Stimulated activated CD8-positive, alpha-beta memory T cell treated with anti-CD3 and anti-CD28 coated beads, Interleukin-12 subunit alpha, Interleukin-12 subunit beta, amount 100 ng/mL, for 1 hour (primary cell): ENCODE data around the gene SIDT1.

Experiments used
- DNase-seq: peaks from one replicate; pipeline ENCODE4 v3.0.0-alpha.2; 2020; ENCODE audit warnings: low read depth

SIDT1 gene

GRCh38 chr3:113546414-113546893, 14.1 kb downstream of the SIDT1 start:
- DNase-seq: no peak

DNA sequence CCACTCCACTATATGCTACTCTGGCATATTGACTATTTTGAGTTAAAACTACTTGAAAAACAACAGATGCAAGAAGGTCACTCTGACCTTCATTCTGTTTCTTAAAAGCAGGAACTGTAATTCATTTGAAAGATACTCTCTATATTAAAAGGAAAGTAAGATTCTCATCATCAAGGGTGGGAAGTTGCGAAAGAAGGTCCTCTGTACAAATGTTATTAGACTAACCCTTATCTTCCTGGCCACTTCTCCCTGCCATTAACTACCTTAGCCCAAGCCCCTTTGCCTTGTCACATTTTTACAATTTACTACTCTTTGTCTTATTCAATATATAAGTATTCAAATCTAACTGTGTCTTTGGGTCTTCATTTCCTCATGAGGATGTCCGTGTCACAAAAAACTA, 16.1 kb downstream of the SIDT1 start:
- no peak for DNase-seq

DNA sequence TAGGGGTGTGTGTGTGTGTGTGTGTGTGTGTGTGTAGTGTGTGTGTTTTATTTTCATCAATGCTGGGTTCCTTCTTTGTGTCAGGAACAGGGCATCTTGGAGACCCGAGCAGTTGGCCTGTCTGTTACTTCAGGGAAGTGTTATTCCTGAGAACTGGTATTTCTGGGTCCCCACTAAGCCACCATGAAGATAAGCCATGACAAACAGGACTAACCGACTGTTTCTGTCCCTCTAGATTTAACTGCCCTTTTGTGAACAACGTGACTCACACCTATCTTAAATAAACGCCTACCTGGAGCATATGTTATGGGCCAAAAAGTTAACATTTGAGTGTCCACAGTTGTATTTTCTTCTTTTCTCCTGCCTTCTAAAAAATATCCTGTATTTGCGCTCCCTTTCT, 19.5 kb downstream of the SIDT1 start:
- DNase-seq: no peak

DNA sequence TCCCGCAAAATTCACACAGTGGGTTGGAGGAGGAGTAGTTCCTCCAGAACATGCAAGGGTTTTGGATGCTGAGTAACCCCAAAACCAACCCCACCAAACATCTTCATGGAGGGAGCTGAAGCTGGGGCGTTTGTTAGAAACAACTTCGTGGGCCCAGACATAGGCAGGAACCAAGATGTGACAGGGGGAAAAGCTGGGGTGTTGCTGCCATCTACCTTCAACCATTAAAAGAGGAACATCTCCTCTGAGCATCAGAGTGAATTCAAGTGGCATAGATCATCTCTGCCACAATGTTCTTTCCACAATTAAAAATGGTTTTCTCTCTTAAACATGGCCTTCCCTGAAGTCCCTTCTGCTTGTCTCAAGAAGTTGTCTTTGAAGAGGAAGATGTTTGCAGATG, 20.5 kb downstream of the SIDT1 start:
- DNase-seq: no peak

DNA sequence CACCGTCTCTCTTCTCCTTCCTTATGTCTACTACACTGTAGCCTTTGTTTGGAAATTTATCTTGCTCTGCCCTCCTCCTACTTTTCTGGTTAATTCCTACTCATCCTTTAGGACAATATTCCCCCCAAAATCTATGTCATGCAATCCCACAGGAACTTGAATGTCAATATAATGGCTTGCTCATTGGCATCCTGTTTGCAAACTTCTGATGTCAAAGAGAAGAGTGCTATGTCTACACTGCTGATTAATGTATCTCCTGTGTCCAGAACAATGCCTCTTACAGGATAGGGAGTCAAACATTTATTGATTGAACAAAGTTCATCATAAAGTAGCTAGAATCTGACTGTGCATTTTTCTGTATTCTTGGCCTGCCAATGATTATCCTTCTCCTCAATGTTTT, 22.8 kb downstream of the SIDT1 start:
- no peak for DNase-seq

- DNase-seq: no peak
These were observed 24.1 kb downstream of the SIDT1 start for GRCh38 chr3:113556316-113556945.

- no peak for DNase-seq
These were observed 24.6 kb downstream of the SIDT1 start for GRCh38 chr3:113556946-113557335.

- no peak for DNase-seq
These were observed 25.0 kb downstream of the SIDT1 start for GRCh38 chr3:113557374-113557773.

GRCh38 chr3:113559009-113559408, 26.7 kb downstream of the SIDT1 start:
- DNase-seq: no peak

DNA sequence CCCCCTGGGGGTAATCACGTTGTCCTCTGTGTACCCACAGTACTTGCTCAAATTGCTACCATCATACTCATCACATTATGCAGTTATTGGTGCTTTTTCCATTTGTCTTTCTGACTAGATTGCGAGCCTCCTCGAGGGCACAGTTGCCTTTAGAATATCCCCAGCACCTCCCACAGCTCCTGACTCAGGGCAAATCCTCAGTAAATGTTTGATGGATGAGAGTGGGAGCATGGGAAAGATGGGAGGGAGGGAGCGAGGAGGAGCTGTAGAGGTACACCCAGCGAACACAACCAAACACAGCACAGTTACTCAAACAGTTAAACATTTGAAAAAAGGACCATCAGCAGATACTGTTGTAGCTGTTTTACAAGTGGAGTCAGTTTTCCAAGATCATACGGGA, 27.9 kb downstream of the SIDT1 start:
- DNase-seq: no peak

- DNase-seq: no peak
These were observed 28.7 kb downstream of the SIDT1 start for GRCh38 chr3:113560831-113561623.

GRCh38 chr3:113565555-113565954, 33.2 kb downstream of the SIDT1 start:
- DNase-seq: no peak

GRCh38 chr3:113570158-113570557, 37.8 kb downstream of the SIDT1 start:
- no peak for DNase-seq

DNA sequence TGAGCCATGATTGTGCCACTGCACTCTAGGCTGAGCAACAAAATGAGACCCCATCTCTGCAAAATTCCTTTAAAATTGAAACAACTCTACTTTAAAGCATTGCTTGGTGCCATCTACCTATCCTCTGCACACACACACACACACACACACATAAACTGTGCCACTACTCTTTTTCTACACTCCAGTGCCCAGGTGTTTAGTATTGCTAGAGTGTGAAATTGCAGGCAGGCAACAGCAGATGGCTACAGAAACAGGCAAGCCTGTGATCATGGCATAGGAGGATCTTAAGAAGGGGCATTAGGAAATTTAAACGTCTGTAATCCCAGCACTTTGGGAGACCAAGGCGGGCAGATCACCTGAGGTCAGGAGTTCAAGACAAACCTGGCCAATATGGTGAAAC, 39.0 kb downstream of the SIDT1 start:
- DNase-seq: no peak

DNA sequence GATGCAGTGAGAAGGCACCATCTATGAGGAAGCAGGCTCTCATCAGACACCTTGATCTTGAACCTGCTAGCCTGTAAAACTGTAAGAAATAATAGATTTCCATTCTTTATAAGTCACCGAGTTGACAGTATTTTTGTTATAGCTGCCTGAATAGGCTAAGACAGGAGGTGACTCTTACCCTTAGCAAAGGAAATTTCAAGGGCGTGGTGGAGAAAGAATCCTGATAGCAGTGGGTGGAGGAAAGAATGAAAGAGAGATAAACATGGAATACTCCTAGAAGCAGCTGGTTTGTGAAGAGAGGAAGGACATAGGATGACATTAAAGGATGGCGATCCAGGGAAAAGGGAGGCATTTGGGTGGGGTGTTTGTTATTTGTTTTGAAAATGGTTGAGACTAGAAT, 41.4 kb downstream of the SIDT1 start:
- DNase-seq: no peak

- no peak for DNase-seq
These were observed 41.9 kb downstream of the SIDT1 start for GRCh38 chr3:113574213-113574612.

GRCh38 chr3:113575206-113575605, 42.9 kb downstream of the SIDT1 start:
- DNase-seq: no peak

DNA sequence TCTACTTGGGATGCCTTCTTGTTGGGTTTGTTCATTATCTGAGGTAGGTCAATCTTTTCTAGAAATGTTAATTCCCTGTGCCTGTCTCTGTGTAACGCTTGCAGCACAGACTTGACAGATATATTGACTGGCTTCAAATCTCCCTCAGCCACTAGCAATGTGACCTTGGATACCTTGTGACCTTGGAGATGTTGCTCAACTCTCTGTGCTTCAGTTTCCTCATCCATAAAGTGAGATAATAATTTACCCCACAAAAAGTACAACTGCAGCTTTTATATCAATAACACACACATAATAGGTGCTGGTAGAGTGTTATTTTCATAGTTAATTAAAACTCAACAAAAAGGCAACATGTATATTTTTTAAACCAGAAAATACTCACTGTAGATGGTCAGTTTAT, 52.9 kb downstream of the SIDT1 start:
- no peak for DNase-seq

GRCh38 chr3:113585720-113586119, 53.4 kb downstream of the SIDT1 start:
- DNase-seq: no peak

GRCh38 chr3:113588806-113589205, 56.5 kb downstream of the SIDT1 start:
- DNase-seq: no peak

DNA sequence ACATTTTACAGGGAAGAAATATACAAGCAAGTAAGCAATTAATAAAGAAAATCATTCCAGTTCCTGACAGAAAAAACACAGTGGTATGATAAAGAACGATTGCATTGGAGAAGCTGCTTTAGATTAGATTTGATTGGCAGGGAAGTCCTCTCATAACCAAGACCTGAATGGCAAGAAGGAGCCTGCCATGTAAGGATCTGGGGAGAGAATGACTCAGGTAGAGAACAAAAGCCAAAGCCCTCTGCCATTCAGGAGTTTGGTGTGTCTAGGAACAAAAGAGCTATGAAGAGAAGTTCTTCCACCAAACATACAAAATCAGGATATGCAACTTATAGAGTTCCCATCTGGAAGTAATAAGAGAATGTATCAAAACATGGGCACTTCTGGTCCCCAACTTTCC, 57.6 kb downstream of the SIDT1 start:
- DNase-seq: no peak

GRCh38 chr3:113590983-113591382, 58.6 kb downstream of the SIDT1 start:
- DNase-seq: no peak

DNA sequence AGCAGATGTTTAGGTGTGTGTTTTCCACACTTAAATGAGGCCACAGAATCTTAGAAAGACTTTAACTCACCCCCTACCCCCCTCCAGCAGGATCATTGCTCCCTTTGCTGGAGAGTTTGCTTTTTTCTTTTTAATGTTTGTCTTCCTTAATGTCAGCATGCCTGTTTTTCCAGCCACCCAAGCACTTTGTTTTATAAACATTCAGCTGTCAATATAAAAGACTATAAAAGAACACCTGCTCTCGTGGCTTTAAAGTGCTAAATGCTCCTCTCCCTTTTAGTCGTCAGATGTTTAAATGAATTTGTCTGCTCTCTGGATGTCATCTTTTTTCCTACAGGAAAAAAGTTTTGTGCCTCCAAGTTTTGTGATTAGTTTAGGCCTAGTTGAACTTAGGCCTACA, 61.7 kb downstream of the SIDT1 start:
- DNase-seq: no peak
